T-helper 2 cell treated with Interferon-gamma antibody and Interleukin-4, amounts not matched to agents 100 ng/mL and 5 ng/mL, for 36 hours (primary cell): ENCODE results near the gene HSF5. TPM values are rescaled to one million over a fixed set of nuclear protein-coding genes. Genes with fewer than 3 reads are reported as not detected.

ENCODE experiments used
- intact Hi-C: fragments of 100-400 bp; cut with micrococcal nuclease; formaldehyde crosslinking; loops from one replicate; pipeline ENCODE4 v1.15.1; 2023
- total RNA-seq: library from RNA; stranded (reverse); gene quantifications from 2 replicates; pipeline ENCODE4 v1.2.3, GENCODE V29; 2022

HSF5 gene
- total RNA-seq, 1 donor from 2014 or later: 1.2 TPM

DNA sequence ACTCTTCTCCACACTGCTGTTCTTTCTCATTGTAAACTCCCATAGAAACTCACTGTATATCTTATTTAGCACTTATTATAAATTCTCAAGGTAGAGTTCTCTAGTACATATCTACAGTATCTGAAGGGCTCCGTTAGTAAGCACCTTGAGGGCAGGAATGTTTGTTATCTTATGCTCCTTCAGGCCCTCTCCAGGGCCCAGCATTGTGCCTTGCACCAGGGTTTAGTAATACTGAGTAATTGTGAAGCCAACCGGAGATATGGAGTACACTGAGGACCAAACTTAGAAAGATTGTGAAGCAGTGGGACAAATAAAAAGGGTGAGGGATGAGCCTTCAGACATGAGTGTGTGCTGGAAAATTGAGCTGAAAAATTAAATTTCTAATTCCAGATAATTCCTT is 97.3 kb downstream of the HSF5 start:
- intact Hi-C loops: no loop called here

DNA sequence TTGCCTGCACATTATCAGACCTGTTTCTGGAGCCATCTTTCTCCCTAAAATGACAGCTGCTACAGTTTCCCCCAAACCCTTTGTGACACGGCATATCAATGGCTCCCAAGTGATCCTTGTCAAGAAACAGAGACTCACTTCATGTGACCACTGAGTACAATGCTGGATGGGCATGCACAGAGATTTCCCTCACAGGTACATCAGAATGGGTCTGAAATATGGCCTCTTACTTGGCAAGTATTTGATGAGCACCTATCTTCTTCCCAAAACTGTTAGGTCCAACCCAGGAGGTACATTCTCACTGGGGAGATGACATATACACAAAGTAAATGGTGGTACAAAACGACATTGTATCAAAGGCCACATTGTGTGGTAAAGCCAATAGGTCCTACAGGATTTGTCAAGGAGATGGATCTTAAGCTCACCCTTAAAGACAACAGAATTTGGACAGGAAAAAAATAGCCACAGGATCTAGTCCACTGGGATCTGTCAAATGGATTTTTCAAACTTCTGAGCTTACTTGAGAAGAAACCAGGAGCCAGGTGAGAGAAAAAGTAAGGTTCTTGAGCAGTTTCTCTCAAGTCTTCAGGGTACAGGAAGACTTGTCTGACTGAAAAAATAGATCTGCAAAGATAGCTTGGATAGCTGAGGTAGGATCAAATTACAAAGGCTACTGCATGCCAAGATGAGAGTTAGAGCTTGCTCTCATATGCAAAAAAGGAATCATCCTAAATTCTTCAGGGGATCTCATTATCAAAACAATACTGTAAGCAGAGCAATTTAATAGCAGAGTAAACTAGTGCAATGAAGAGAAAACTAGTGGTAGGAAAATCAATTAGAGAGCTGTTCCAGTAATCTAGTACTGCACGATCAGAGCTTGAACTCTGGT is 99.7 kb downstream of the HSF5 start:
- intact Hi-C loops: no loop called here

DNA sequence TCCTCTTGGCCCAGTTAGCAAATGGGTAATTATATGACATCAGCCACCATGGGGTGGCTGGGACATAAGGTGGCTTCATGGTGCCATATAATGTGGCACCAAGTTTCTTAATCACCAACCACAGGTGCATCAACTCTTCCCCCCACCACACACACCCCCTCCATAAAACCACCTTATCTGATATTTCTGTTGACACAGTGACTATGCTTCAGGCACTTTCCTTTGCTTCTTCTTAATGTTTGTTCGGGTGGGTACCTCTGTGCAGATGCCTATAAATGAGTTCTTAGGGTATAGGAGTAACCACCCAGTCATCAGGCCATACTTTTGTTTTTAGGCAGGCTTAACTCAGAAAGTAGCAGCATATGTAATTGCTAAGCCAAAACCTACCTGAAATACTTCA is 100.4 kb downstream of the HSF5 start:
- intact Hi-C loops: no loop called here

DNA sequence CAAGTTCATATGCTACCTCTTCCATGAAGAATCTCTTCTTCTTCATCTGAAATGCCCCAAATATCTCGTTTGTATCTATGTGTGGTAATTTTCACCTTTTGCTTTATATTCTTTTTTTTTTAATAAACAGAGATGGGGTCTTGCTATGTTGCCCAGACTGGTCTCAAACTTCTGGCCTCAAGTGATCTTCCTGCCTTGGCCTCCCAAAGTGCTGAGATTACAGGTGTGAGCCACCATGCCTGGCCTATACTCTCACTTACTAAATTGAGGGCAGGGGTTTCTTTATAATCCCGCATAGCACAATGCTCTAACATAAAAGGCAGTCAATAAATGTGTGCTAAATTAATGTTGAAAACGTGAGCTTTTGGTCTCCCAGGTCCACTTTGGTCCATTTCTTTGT is 101.5 kb downstream of the HSF5 start:
- intact Hi-C loops: no loop called here

DNA sequence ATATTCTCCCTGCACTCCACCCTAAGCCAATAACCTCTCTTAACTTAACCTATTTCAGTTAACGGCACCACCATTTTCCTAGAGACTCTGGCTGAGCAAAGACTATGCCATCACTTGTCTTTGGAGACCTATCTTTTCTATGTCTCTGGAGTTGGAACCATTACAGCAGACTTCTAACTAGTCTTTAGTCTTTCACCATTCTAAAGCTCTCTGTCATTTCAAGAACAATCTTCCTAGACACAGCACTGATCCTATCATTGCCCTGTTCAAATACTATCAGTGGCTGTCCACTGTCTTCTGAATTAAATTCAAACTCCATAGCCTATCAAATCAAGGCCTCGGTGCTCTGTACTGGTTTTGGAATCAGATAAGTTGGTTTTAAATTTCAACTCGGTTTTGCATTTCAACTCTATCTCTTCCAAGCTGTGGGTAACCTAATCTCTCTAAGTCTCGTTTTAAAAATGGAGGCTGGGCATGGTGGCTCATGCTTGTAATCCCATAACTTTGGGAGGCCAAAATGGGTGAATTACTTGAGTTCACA is 102.8 kb downstream of the HSF5 start:
- intact Hi-C loops: no loop called here

DNA sequence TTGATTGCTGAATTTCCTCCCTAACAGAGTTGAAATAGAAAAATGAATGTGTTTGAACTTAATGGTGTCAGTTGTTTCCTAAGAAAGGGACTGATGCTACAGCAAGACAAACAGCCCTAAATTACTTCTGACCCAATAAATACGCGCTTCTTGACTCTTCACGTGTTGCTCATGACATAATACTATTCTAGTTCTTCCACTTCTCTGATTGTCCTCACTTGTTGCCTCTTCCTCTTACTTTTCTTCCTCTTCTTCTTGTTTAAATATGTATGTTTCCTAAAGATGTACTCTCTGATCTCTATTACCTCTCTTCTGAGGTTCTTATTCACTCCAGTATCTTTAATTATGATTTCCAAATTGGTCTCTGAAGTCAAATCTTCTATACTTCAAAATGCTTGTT is 103.3 kb downstream of the HSF5 start:
- intact Hi-C loops: no loop called here

DNA sequence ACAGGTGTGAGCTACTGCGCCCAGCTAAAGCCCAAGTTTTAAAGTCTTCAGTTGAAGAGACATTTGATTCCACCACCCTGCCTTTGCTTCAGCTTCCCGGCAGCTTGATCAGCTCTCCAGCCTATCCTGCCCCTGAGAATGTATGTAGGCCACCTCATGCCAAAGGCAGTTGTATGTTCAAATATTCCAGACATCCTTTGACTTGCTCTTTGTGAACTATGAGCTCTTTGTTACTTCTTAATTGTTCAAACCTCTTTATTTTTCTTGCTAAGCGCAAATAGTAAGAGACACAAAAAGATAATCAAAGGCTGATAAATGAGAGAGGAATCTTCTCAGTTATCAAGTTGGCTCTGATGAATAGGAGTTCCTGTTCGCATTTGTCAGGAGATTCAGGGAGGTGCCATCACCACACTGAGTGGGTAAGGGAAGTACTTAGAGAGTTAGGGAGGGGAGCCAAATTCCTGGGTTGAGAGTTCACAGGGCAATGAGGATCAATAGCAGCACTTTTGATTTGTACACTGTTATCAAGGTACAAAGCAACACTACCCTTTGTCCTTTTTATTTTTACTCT is 104.2 kb downstream of the HSF5 start:
- intact Hi-C loops: no loop called here

DNA sequence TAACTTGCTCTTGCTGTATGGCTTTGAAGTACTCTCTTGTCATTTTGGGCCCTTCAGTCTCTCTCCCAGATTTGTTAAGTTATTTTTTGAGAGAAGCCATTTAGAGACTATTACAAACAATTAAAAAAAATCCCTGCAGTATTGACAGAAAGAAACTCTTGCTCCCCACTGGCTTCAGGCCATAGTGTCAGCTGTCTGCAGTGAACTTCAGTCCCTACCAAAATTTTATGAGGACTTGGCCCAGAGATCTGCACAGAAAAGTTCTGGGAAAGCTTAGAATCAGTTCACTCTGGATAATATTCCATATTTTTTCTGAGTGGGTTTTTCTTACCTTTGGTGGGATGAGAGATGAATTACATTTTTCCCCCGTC is 105.4 kb downstream of the HSF5 start:
- intact Hi-C loops: loop anchor here (1.0 kb wide), 1 partner anchor 34 kb away; the partner anchor contains the start of gene RNF43

DNA sequence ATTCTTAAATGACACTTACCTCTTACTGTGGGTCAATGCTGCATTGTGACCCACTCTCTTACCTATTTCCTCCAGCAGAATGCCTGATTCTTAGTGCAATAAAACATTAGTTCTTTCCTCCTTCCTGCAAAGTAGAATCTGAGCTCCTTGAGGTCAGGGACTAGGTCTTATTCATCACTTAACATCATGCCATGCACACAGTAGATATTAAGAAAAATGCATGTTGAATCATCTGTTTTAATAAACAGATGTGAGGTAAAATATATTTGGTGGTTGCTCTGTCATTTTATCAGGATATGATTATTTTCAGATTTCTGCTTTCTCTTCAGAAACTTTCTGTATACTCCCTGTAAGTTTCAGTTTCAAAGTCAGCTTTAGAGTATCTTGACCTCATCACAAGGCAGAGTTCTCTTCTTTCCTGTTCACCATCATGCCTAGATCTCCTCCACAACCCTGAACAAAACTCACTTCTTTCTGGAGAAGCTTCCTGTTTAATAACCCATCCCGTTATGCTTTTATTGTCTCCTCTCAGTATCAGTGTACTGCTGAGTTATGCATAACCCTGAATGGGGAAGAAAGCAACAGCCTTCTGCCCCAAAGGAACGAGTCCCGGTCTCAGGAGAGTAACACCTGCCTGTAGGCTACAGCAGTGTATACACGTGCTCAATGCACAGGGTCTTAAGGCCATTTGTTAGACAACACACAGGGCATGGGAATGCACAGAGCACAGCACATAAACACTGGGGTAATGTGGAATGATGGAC is 105.9 kb downstream of the HSF5 start:
- intact Hi-C loops: loop anchor here (1.0 kb wide), 1 partner anchor 35 kb away; the partner anchor contains the start of gene RNF43

DNA sequence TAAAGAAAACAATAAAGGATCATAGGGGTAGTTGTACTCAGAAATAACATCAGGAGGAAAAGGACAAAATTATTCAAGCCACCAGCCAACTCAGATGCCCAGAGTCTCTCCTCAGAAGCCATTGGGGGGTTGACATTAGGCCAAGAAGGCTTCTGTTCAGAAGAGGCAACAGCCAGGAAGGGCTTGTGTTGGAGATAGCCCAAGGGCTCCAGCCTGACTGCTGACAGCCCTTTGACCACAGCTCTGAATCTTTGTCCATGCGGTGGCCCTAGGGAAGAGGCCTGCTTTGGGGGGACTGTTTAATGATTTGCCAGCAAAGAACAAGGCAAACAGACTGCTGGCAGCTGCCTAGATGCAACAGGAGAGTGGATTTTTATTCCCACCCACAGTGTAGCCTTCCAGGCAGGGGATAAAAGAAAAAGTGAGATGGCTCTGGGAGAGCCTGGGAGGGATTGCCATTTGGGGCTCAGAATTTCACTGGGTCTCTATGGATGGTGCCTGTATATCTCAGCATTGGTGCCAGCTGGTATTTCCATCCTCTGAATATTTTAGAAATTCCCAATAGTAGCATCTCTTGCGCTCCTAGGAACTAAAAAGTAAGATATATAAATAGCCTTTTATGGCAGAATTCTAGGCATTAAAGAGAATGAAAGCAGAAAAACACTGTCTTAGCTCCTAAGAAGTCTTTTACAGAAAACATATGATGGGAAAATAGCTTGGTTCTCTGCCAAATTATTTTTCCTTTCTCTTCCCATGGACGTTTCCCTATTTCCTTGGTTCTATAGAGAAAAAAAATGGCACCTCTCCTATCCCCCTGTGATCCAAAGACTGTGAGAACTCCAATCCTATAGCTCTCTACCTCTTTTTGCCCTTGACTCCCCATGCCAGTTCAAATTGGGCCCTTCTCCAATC is 106.8 kb downstream of the HSF5 start:
- intact Hi-C loops: loop anchor here (1.0 kb wide), 1 partner anchor 36 kb away; the partner anchor contains the start of gene RNF43

DNA sequence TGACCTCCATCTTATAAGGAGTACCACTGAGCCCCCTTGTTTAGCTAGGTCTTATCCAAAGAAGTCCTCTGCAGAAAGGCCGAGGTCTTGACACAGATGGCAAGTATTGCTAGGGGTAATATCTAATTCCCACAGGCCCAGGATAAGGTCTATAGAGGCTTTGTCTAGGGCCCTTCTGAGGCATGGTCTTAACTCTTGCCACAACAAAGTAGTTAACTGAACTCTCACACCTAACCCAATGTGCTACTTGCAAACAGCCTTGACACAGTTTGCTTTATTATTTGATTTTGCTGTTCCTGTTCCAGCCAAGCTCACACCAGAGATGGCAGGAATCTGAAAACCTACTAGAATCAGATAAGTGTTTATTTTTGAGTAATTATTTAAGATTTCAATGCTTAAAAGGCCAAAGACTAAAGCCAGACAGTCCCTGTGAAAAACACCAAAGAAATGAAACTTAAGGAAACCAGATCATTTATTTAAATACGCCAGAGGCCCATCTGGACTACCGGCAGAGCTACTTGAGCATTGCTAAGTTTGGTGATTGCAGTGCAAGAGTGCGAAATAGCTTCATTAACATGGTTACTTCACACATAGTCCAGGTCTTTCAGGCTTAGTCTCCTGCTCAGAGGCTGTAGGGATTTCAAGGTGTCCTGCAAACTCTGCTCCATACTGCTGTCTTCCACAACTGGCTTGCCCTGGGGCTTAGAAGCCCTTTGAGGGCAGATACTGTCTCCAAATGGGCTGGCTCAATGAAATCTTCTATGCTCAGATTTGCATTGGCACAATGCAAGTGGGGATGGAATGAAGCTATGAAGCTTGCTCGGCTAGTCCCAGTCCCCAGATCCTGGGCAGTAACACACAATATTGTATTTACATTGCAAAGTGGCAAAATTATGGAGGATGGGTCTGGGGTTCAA is 107.7 kb downstream of the HSF5 start:
- intact Hi-C loops: no loop called here

DNA sequence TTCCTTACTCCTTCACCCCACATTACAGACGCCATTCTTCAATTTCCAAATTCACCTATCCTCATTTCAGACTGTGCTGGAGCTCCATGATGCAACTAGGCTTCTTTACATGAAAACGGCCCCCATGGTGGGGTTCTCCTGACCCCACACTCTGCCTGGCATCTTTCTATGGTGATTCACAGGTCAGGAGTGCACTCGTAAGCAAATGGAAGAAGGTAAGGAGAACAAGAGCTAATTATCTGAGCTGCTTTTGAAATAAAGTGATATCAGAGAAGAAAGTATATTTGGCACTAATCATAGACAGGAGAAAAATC is 108.7 kb downstream of the HSF5 start:
- intact Hi-C loops: no loop called here

DNA sequence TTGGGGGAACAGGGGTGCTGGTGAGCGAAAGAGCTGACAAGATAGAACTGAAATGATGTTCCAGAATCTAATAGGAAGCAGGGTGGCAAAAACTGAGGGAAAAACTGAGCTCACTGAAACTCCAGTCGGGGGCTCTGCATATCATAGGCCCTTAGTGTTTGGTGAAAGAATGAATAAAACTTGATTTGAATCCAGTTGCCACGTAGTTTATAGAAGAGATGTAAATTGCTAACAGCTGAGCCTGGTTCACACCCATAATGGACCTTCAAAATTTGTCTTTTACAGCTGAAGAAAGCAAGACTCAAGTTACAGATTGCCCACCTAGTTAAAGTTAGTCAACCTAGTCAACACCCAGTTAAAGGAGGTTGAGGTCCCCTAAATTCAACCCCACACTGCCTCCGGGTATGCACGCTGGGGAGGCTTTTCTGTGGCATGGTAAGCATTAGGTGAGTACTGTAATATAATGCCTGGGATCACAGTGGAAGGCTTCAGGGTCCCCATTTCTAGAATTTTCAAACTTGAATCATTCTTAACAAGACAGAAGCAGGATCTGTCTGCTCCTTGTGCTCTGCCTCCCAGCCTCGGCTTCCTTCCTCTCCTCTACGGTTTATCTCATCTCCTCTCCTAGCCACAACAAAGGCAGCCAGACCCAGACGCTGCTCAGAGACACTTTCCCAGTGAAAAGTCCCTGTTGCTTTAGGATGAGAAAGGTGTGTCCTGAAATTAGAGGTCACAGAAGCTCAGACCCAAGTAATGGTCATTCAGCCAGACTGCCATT is 109.3 kb downstream of the HSF5 start:
- intact Hi-C loops: no loop called here

DNA sequence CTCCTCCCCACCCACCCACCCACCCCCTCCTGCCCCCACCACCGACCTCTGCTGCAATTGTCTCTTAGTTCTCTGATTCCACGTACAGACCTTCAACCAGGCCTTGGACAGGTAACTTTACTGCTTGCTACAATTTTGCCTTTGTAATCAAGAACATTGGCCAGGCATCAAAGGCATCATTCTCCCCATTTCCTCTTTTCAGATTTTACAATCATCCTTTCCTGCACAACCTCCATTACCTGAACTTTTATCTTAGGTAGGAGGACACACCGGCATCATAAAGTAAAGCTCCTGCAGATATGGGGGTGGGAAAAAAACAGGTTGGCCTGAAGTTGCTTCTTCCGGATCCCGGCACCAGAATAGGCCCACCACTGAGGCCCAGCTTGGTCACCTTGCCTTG is 110.5 kb downstream of the HSF5 start:
- intact Hi-C loops: no loop called here

DNA sequence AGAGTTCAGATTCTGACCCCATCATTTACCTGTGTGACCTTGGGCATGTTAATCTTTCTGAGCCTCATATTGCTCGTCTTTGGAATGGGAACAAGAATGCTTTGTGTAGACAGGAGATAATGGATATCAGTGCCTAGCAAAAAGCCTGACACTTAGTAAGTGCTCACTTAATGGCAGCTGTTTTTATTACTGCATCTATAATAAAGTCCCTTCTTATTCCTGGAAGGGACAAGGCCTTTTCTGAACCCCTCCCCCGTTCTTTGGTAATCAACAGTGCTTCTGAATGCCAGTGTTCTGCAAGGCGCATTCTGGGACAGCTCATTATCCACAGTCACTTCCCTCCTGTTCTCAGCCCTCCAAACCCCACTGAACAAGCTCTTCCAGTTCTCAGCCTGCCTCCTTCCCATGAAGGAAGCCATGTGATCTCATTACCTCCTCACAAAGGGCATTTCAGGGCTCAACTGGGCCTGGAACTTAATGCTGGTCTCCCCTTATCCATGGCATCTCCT is 111.1 kb downstream of the HSF5 start:
- intact Hi-C loops: no loop called here

DNA sequence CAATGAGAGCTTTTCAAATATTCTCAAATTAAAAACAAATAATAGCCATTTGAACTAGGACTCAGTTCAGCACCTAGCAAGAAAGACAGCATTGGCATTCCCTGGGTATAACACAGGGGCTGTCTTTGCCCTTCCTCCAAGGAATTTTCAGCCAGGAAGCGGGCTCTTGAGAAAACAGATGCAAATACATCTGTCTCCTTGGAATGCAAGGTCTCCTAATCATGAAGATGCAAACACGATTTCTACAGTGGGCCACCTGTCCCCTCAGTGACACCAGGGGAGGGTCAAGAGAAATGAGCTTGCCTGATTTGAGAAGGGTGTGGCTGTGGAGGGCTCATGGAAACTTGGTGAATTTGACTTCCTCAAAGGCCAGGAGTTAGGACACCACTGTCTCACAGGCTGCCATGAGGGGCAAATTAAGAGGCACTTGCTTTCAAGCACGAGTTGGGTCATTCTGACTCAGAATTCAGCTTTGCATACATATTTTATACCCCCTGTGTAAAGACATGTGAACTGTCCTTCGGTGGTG is 111.7 kb downstream of the HSF5 start:
- intact Hi-C loops: no loop called here

DNA sequence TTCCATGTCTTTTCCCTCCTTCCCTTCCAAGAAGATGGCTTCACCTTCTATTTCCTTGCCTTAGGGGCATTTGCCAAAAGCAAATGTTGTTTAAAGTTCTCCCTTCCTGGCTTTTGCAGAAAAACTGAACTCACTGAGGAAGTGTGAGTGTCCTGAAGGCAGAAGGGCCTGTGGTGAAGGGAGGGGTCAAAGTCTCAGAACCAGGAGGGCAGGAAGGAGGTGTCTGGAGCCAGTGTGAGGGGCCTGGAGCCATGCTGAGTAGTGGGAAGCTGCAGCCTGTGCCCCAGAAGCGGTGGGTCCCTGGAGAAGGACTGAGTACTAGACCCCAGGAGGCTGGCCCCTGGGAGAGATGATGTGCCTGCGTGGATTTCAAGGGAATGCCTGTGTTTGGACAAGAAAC is 112.4 kb downstream of the HSF5 start:
- intact Hi-C loops: no loop called here

DNA sequence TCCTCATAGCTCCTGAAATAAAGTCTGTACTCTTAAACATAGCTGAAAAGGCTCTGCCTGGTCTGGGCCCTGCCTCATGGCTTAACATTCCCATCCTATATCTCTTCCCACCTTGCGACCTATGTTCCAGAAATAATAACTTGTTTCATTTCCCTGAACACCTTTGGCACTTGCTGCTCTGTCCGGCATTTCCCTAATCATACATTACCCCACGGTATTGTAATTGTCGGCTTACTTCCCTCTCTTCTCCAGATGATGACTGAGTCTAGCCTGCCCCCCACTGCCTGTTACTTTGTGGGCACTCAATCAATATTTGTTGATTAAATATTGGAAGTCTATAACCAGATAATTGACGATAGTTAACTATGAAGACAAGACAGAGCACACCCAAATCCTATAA is 113.0 kb downstream of the HSF5 start:
- intact Hi-C loops: no loop called here

DNA sequence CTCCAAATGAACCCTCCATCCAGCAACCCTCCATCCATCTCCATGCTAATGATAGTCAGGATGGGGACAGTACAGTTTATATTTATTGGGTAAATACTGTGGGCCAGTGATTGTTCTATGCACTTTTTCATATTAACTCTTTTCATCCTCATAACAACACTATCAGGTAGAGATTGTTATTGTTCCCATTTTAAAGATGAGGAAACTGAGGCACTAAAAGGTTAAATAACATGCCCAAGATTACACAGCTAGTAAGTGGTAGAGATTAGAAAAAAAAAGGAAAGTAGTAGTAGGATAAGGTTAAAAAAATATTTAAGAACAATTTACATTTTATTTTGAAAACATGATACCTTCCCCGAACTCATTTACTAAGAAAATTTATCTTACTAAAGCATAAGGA is 114.3 kb downstream of the HSF5 start:
- intact Hi-C loops: no loop called here
